WI38 (cell line): ENCODE data around the gene PAQR5.

Source experiments
- H3K4me3 ChIP-seq: 2 replicates; pipeline ENCODE4 v1.5.1; 2011; ENCODE audit warnings: low read depth, mild to moderate bottlenecking, control low read depth, low read length
- TF ChIP-seq, protein P1 (sequence below): IDR thresholded peaks from 2 replicates; pipeline ENCODE4 v1.5.1; 2012; ENCODE audit warnings: low read depth, mild to moderate bottlenecking, control low read depth, low read length

The PAQR5 gene

DNA sequence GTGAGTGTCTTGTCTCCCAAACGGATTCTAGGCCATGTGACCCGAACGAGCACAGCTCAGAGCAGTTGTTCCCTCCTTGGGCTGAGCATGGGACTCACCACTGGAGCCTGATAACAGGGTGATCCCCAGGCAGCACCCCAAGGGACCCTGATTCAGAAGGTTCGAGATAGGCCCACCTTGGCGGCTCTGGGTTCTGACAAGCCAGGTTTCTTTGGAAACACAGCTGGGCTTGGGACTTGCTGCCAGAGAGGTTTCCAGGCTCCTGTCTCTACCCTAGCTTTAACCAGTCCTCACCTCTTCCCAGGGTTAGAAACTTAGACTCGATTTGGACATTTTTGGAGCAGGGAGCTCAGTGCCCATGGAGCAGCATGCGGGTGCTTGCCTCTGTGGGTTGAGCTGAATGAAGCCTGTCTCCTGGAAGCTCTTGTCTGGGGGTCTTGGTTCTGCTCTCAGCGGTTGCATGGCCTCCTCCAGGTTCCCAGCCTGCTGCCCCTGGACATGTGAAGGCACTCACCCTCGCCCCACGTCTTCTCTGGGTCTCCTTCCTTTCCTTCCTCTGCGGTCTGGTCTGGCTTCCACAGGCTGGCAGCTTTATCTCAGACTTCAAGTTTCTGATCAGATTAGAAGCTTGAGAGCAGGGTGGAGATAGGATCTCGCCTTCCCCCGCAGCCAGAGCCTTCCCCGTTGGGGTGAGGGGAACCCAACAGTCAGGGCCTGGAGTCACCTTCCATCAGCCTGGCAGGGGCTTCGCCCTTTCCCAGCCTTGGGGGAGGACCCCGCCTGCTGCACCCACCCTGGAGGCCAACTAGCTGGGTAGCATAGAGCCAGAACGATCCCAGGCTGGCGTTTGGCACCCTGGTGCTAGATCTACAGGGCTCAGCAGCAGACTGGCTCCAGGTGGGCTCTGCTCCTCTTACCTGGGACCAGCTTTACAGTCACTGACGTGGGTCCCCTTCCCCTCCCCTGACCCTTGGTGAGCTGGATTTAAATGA is 21.0 kb downstream of the PAQR5 start:
- TF ChIP-seq, protein P1, sequence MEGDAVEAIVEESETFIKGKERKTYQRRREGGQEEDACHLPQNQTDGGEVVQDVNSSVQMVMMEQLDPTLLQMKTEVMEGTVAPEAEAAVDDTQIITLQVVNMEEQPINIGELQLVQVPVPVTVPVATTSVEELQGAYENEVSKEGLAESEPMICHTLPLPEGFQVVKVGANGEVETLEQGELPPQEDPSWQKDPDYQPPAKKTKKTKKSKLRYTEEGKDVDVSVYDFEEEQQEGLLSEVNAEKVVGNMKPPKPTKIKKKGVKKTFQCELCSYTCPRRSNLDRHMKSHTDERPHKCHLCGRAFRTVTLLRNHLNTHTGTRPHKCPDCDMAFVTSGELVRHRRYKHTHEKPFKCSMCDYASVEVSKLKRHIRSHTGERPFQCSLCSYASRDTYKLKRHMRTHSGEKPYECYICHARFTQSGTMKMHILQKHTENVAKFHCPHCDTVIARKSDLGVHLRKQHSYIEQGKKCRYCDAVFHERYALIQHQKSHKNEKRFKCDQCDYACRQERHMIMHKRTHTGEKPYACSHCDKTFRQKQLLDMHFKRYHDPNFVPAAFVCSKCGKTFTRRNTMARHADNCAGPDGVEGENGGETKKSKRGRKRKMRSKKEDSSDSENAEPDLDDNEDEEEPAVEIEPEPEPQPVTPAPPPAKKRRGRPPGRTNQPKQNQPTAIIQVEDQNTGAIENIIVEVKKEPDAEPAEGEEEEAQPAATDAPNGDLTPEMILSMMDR = no peak
- no peak overlapping the region for H3K4me3 ChIP-seq

DNA sequence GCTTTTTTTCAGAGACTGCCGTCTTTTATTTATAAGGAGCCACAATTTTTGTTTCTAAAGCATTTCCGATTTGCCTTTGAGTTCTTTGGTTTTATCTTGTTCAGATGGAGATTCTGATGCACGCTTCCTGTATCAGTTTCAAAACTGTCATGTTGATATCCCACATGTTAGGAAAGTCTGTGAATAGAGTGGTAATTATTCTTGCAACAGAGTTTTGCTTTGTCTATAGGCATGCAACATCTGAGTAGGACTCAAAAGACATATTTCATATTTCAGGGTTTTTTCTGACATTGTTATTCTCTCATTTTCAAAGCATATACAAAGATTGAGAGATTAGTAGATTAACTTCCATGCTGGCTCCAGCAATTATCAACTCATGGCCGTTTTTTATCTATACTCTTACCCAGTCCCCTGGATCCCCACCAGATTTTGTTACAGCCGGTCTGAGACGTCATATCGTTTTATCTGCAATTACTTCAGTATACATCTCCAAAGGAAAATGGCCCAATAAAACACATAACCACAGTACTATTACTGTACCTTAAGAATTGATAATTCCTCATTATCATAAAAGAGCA is 22.4 kb downstream of the PAQR5 start:
- TF ChIP-seq, protein P1 = no peak
- no peak overlapping the region for H3K4me3 ChIP-seq

DNA sequence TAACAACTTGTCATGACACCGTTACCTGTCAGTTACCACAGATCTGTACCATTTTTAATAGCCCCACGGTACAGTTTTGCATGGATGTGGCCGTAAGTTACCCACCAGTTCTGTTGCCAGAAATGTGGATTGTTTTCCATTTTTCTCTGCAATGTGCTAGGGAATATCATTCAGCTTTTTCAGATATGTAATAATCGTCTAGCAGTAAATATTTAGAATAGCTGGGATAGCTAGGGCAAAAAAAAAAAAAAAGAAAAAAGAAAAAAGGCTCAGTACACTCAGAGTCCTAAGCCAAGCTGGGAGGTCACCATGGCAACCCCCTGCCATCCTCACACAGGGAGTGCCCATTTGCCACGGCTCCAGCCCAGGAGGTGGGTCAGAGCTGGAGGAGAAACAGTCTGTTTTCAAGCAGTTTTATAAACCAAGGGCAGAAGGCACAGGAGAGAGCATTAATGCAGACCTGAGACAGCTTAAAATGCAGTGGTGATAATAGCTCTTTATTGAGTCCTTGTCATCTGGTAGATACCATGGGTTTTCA is 25.2 kb downstream of the PAQR5 start:
- TF ChIP-seq, protein P1 = no peak
- H3K4me3 ChIP-seq = no peak overlapping the region

DNA sequence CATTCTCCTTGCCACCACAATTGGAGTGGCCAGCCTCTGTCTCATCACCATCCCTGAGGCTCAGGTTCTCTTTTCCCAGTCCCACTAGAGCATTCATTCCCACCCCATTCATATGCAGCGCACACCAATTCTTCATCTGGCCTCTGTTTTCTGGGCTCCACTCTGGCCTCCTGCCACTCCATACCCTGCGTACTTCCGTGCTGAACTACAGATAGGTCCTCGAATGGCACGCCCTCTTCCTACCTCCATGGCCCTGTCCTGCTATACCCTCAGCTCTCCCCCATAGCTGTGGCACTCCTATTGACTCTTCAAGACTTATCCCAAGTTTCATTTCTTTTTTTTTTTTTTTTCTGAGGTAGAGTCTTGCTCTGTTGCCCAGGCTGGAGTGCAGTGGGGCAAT is 25.9 kb downstream of the PAQR5 start:
- no peak overlapping the region for H3K4me3 ChIP-seq
- TF ChIP-seq, protein P1 = no peak

DNA sequence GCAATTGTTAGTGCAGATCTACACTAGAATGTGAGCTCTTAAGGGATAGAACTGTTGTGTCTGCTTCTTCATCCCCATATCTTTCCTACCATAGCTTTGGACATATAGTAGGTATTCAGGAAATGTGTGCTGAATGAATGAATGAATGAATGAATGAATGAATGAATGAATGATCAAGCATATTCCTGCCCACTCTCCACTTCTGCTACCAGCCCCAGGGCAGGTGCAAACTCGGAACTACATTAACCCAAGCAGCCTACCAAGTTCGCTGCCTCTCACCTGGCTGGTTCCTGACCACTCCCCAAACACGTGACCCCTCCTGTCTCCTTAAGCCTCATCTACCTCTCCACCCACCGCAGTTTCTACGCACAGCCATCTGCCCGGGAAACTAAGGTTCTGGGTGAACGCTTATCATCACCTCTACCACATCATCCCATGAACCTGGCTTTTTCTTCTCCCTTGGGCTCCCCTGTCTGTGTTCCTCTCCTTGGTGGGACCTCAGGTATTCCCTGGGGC is 26.8 kb downstream of the PAQR5 start:
- no peak overlapping the region for H3K4me3 ChIP-seq
- TF ChIP-seq, protein P1 = no peak

DNA sequence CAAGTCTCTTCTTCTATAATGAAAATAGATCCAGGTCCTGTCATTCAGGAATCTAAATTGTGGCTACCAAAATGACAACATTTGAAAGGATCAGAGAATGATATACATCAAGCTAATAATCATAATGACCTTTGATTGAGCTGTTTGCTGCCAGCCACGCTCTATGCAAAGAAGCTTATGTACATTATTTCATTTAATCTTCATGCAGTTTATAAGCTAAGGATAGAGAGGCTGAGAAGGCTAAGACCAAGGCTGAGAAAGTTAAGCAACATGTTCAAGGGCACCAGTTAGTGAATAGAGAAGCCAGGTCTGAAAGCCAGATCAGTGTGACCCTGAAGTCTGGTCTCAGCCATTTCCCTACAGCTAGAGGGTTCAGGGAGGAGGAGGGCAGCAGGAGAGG is 29.4 kb downstream of the PAQR5 start:
- TF ChIP-seq, protein P1 = no peak
- H3K4me3 ChIP-seq = no peak overlapping the region
